ENCODE measurements around the gene YARS1. TPM values are rescaled to one million over a fixed set of nuclear protein-coding genes. Genes with fewer than 3 reads are reported as not detected.

Gene YARS1
- total RNA-seq, 4 donors from 2014 or later: 29.1 to 54.1 (median 46.0) TPM

GRCh38 chr1:32830092-32830852 lies 13.1 kb upstream of the YARS1 start:
- Histone ChIP-seq H3K27ac (no peak overlapping the region), H3K9me3 (no peaks in the 10 kb centered on the region), H3K4me3 (no peak overlapping the region), H3K4me1 (no peaks in the 10 kb centered on the region), H3K27me3 (no peaks in the 10 kb centered on the region), H3K36me3 (peaks cover 19 to 100% of the 10 kb centered on the region in 2 donors)
- TF ChIP-seq CTCF (IDR thresholded peaks at IDR 0.05) (no peak), POLR2AphosphoS5 (IDR thresholded peaks at IDR 0.05) (no peak), POLR2A (IDR thresholded peaks at IDR 0.05) (no peak), EP300 (IDR thresholded peaks at IDR 0.05) (no peak)
- whole genome bisulfite sequencing, 2 donors (ENCODE audit: low coverage in 1 of 2): 74 to 93% methylated on average over 4 to 6 of the region's 6 CpGs
- no peak for ATAC-seq

GRCh38 chr1:32828341-32828740 lies 11.2 kb upstream of the YARS1 start:
- WGBS, 2 donors (ENCODE audit: low coverage in 1 of 2): 83 to 87% methylated on average over 7 of the region's 7 CpGs
- H3K27ac ChIP-seq: no peak overlapping the region
- H3K9me3 ChIP-seq: no peaks in the 10 kb centered on the region
- TF ChIP-seq POLR2AphosphoS5 (IDR thresholded peaks at IDR 0.05): no peak
- TF ChIP-seq CTCF (IDR thresholded peaks at IDR 0.05): no peak
- TF ChIP-seq EP300 (IDR thresholded peaks at IDR 0.05): no peak
- no peak for TF ChIP-seq POLR2A (IDR thresholded peaks at IDR 0.05)
- no peaks in the 10 kb centered on the region for H3K27me3 ChIP-seq
- H3K4me1 ChIP-seq: no peaks in the 10 kb centered on the region
- no peak overlapping the region for H3K4me3 ChIP-seq
- peaks cover 19 to 85% of the 10 kb centered on the region in 2 donors for H3K36me3 ChIP-seq
- ATAC-seq: no peak

GRCh38 chr1:32825181-32825580 lies 8.0 kb upstream of the YARS1 start:
- no peak for TF ChIP-seq EP300 (IDR thresholded peaks at IDR 0.05)
- Histone ChIP-seq H3K36me3 (peaks cover 13 to 54% of the 10 kb centered on the region in 2 donors), H3K27ac (no peak overlapping the region), H3K4me3 (no peak overlapping the region), H3K9me3 (no peaks in the 10 kb centered on the region), H3K27me3 (no peaks in the 10 kb centered on the region), H3K4me1 (peaks cover 0 to 20% (median 0%) of the 10 kb centered on the region in 3 donors)
- 83 to 100% methylated on average over 2 to 3 of the region's 3 CpGs for WGBS, 2 donors (ENCODE audit: low coverage in 1 of 2)
- no peak for ATAC-seq

GRCh38 chr1:32818804-32819541 lies 1.8 kb upstream of the YARS1 start:
- H3K4me1 ChIP-seq: peaks cover 0 to 65% (median 20%) of the 10 kb centered on the region in 3 donors
- no peaks in the 10 kb centered on the region for H3K36me3 ChIP-seq
- no peaks in the 10 kb centered on the region for H3K27me3 ChIP-seq
- no peak for ATAC-seq
- peak overlapping the region; percentile 70 to 83 for H3K4me3 ChIP-seq
- no peak for TF ChIP-seq POLR2AphosphoS5 (IDR thresholded peaks at IDR 0.05)
- TF ChIP-seq EP300 (IDR thresholded peaks at IDR 0.05): no peak
- TF ChIP-seq CTCF (IDR thresholded peaks at IDR 0.05): no peak
- TF ChIP-seq POLR2A (IDR thresholded peaks at IDR 0.05): no peak
- H3K27ac ChIP-seq: peak overlapping the region; percentile 85 to 97 (median 95)
- H3K9me3 ChIP-seq: no peaks in the 10 kb centered on the region
- 58 to 59% methylated on average over 9 to 11 of the region's 11 CpGs for WGBS, 2 donors (ENCODE audit: low coverage in 1 of 2)

GRCh38 chr1:32817815-32818786 lies 943 bp upstream of the YARS1 start:
- no peaks in the 10 kb centered on the region for H3K9me3 ChIP-seq
- peak; percentile 49 for ATAC-seq
- peaks cover 0 to 74% (median 20%) of the 10 kb centered on the region in 3 donors for H3K4me1 ChIP-seq
- peak overlapping the region; percentile 70 to 83 for H3K4me3 ChIP-seq
- no peaks in the 10 kb centered on the region for H3K36me3 ChIP-seq
- H3K27me3 ChIP-seq: no peaks in the 10 kb centered on the region
- TF ChIP-seq CTCF (IDR thresholded peaks at IDR 0.05): no peak
- TF ChIP-seq EP300 (IDR thresholded peaks at IDR 0.05): no peak
- TF ChIP-seq POLR2AphosphoS5 (IDR thresholded peaks at IDR 0.05): peak; percentile 80
- peak in 1 of 2 donors; percentile 26 for TF ChIP-seq POLR2A (IDR thresholded peaks at IDR 0.05)
- peak overlapping the region; percentile 85 to 97 (median 95) for H3K27ac ChIP-seq
- 0 to 3% methylated on average over 4 to 13 of the region's 51 CpGs for WGBS, 2 donors (ENCODE audit: low coverage in 1 of 2)
